GM12878 (cell line): ENCODE measurements around the gene BSN. TPM values are rescaled to one million over a fixed set of nuclear protein-coding genes. Genes with fewer than 3 reads are reported as not detected.

Source experiments
- ATAC-seq: fragments of 200-7000 bp; cut with Tn5 transposase; 3 replicates; pipeline ENCODE4 v1.9.1; 2020; ENCODE audit warnings: mild to moderate bottlenecking, moderate library complexity
- BruUV-seq: library from RNA; stranded (reverse); fragments of 400-500 nt; replicated peaks from 2 replicates; lab custom pipeline; 2021; lab: Mats Ljungman, UMichigan
- CTCF ChIA-PET: fragments of 300-600 bp; sonication (Branson Sonifier 250); formaldehyde crosslinking; extraction: SDS; loops from one replicate; lab custom pipeline; 2021; ENCODE audit warnings: inconsistent platforms; lab: Yijun Ruan, JAX
- POLR2A ChIA-PET: fragments of 350-600 bp; formaldehyde crosslinking; extraction: SDS; loops from one replicate; lab custom pipeline; 2021; ENCODE audit warnings: inconsistent platforms; lab: Charles Lee
- RAD21 ChIA-PET: fragments of 300-600 bp; sonication (Branson Sonifier 250); formaldehyde crosslinking; loops from one replicate; lab custom pipeline; 2023; ENCODE audit warnings: antibody characterized with exemption; ENCODE audit not compliant: unreplicated experiment; lab: Charles Lee
- SMC1A ChIA-PET: fragments of 300-600 bp; sonication (Branson Sonifier 250); formaldehyde crosslinking; loops from one replicate; lab custom pipeline; 2023; ENCODE audit not compliant: unreplicated experiment, uncharacterized antibody; lab: Charles Lee
- DNase-seq: peaks from one replicate; pipeline ENCODE4 v3.0.0-alpha.2; 2011; ENCODE audit warnings: low read depth, low spot score
- FAIRE-seq: peaks from 3 replicates; lab custom pipeline; 2011; peaks lifted over from hg19 to GRCh38; lab: Jason Lieb, UNC
- H2AFZ ChIP-seq: 2 replicates; pipeline ENCODE4 v1.6.0; 2011; ENCODE audit warnings: low read depth, low read length, control low read depth; ENCODE audit not compliant: control insufficient read depth
- H3K27ac ChIP-seq: 2 replicates; pipeline ENCODE4 v1.5.1; 2011; ENCODE audit warnings: control low read depth; ENCODE audit not compliant: control insufficient read depth, insufficient read depth
- H3K27me3 ChIP-seq, 2 experiments: replicated peaks in 1 of 2; 2 replicates each; pipeline versions ENCODE4 v1.6.0 to v1.6.1; 2011; ENCODE audit warnings: low read length in 1 of 2; ENCODE audit not compliant: control insufficient read depth in 2 of 2, insufficient read depth in 2 of 2
- H3K36me3 ChIP-seq, 2 experiments: 2 replicates each; pipeline ENCODE4 v1.5.1; 2011; ENCODE audit warnings: low read length in 1 of 2; ENCODE audit not compliant: control insufficient read depth in 2 of 2, insufficient read depth in 2 of 2
- H3K4me1 ChIP-seq: 2 replicates; pipeline ENCODE4 v1.6.1; 2011; ENCODE audit warnings: mild to moderate bottlenecking, low read length, moderate library complexity, mixed read lengths; ENCODE audit not compliant: control insufficient read depth, insufficient read depth
- H3K4me2 ChIP-seq: 2 replicates; pipeline ENCODE4 v1.6.0; 2011; ENCODE audit warnings: control low read depth; ENCODE audit not compliant: control insufficient read depth, insufficient read depth
- H3K4me3 ChIP-seq: fragments of 200-600 bp; sonication (generic); 2 replicates; pipeline ENCODE4 v1.5.1; 2016
- H3K79me2 ChIP-seq: 2 replicates; pipeline ENCODE4 v1.6.0; 2011; ENCODE audit warnings: low read length; ENCODE audit not compliant: control insufficient read depth, insufficient read depth
- H3K9ac ChIP-seq: 2 replicates; pipeline ENCODE4 v1.8.0; 2011; ENCODE audit warnings: low read length, control low read depth, mixed read lengths; ENCODE audit not compliant: control insufficient read depth, insufficient read depth
- H3K9me3 ChIP-seq: replicated peaks from 3 replicates; pipeline ENCODE4 v1.5.1; 2011; ENCODE audit warnings: mild to moderate bottlenecking, low read length; ENCODE audit not compliant: control insufficient read depth, insufficient read depth
- H4K20me1 ChIP-seq: 2 replicates; pipeline ENCODE4 v1.6.0; 2011; ENCODE audit not compliant: control insufficient read depth, insufficient read depth
- ASH2L ChIP-seq: fragments of 300-600, 200-600 bp; sonication (generic); IDR thresholded peaks from 2 replicates; pipeline ENCODE4 v1.6.1; 2017; ENCODE audit warnings: low read depth, mild to moderate bottlenecking, borderline replicate concordance
- ATF7 ChIP-seq: fragments of 450-650 bp; IDR thresholded peaks from 2 replicates; pipeline ENCODE4 v1.6.1; 2016; ENCODE audit warnings: low read depth, mild to moderate bottlenecking
- EP300 ChIP-seq, 2 experiments: fragments of 150-350 bp in 1 of 2; IDR thresholded peaks; 2 replicates each; pipeline ENCODE4 v1.6.1; 2011 to 2012; ENCODE audit warnings: low read depth in 2 of 2, low read length in 2 of 2, borderline replicate concordance in 1 of 2, improper control_type of control experiment in 1 of 2, inconsistent platforms in 1 of 2; ENCODE audit not compliant: control insufficient read depth in 1 of 2
- ESRRA ChIP-seq: IDR thresholded peaks from 2 replicates; pipeline ENCODE4 v1.6.1; 2012; ENCODE audit warnings: mild to moderate bottlenecking, low read length, improper control_type of control experiment
- TAF1 ChIP-seq: IDR thresholded peaks from 2 replicates; pipeline ENCODE4 v1.6.1; 2011; ENCODE audit warnings: mild to moderate bottlenecking, low read depth, low read length, borderline replicate concordance
- USF1 ChIP-seq: IDR thresholded peaks from 2 replicates; pipeline ENCODE4 v1.6.1; 2011; ENCODE audit warnings: borderline replicate concordance, low read depth, mild to moderate bottlenecking, moderate library complexity, mixed read lengths, low read length; ENCODE audit not compliant: insufficient read depth; ENCODE audit errors: extremely low read length
- ZBTB11 ChIP-seq: fragments of 450-650 bp; formaldehyde crosslinking; IDR thresholded peaks from 2 replicates; pipeline ENCODE4 v1.5.0; 2022; ENCODE audit warnings: mild to moderate bottlenecking, missing genetic modification characterization
- WGBS: methylation state at CpG from one replicate; pipeline ENCODE4 v1.1.6; 2016; ENCODE audit warnings: low lambda C conversion rate; ENCODE audit not compliant: insufficient replicate concordance, insufficient coverage; ENCODE audit errors: missing lambda C conversion rate; 5-methylcytosine and 5-hydroxymethylcytosine counted together
- in situ Hi-C: fragments of 300-500 bp; cut with MboI; formaldehyde crosslinking; loops from 9 replicates; pipeline ENCODE4 v1.14.3; 2018; ENCODE audit warnings: mixed read lengths
- intact Hi-C: fragments of 100-400 bp; cut with micrococcal nuclease; formaldehyde crosslinking; loops from one replicate; pipeline ENCODE4 v1.14.2; 2022; ENCODE audit not compliant: unreplicated experiment
- polyA plus RNA-seq, 11 experiments: library from polyadenylated mRNA; depleted of rRNA in 4 of 11; unstranded in 6 of 11; stranded (reverse) in 5 of 11; fragments of >200 nt; fragmentation: Nextera tagmentation in 4 of 11; fragmentation: Illumina TruSeq in 1 of 11; extraction: Ambion mirVana in 4 of 11; extraction: Trizol in 1 of 11; gene quantifications; 1 replicate in 1 of 11; 2 replicates in 10 of 11; pipeline versions ENCODE4 v1.2.1 to v1.2.3, GENCODE V29; 2011 to 2016; ENCODE audit warnings: inconsistent platforms in 2 of 11, missing spikeins in 2 of 11, low read depth in 1 of 11
- total RNA-seq, 4 experiments: library from RNA; depleted of rRNA in 3 of 4; stranded (reverse); fragments of >200 nt in 3 of 4; fragmentation: Illumina TruSeq in 1 of 4; extraction: Trizol in 1 of 4; gene quantifications; 2 replicates each; pipeline versions ENCODE4 v1.2.1 to v1.2.3, GENCODE V29; 2013 to 2021

BSN gene
- total and polyA plus RNA-seq, 10 of the 15 experiments (the other 5 are each of a cell fraction or from before 2014, with no cell fraction given), result under 0.01 to 0.19 (median 0.05) TPM; not detected in 1

- Histone ChIP-seq H2AFZ (no peak overlapping the region), H4K20me1 (no peaks in the 10 kb centered on the region), H3K4me2 (no peak overlapping the region), H3K4me3 (no peak overlapping the region), H3K27ac (no peak overlapping the region), H3K27me3 (no peaks in the 10 kb centered on the region; a peak in 1 of 4 replicates), H3K9me3 (no peaks in the 10 kb centered on the region), H3K9ac (no peak overlapping the region), H3K4me1 (no peaks in the 10 kb centered on the region), H3K36me3 (no peaks in the 10 kb centered on the region), H3K79me2 (no peaks in the 10 kb centered on the region)
- WGBS, result 46% methylated on average over 5 of the region's 5 CpGs
- no TSS peak for BruUV-seq
- ATAC-seq (no peak), FAIRE-seq (no peak), DNase-seq (no peak)
- ChIA-PET POLR2A (no interaction called here), CTCF (interaction anchor here (1.2 kb wide), 1 partner anchor 51 kb away, joined by 4 read pairs; no protein-coding TSS in a partner anchor), RAD21 (no interaction called here), SMC1A (no interaction called here)
- intact Hi-C loops (no loop called here), in situ Hi-C loops (no loop called here)
- no peak for TF ChIP-seq TAF1
- TF ChIP-seq EP300 (IDR thresholded peaks at IDR 0.05; ENCODE audit: borderline replicate concordance in 1 of 2, control insufficient read depth in 1 of 2, low read depth in 2 of 2, low read length in 2 of 2), result no peak
- no peak for TF ChIP-seq ASH2L
- no peak for TF ChIP-seq ZBTB11 (CRISPR knock-in tag)
- no peak for TF ChIP-seq ATF7
- no peak for TF ChIP-seq USF1
- no peak for TF ChIP-seq ESRRA
Measured at GRCh38 chr3:49601358-49602048, 47.2 kb downstream of the BSN start.
